H9 (cell line): Measurements from ENCODE around the gene WDR7. TPM values are rescaled to one million over a fixed set of nuclear protein-coding genes. Genes with fewer than 3 reads are reported as not detected.

Experiments used
- DNase-seq: peaks from one replicate; pipeline ENCODE4 v3.0.0-alpha.2; 2017
- H2AFZ ChIP-seq: one replicate; pipeline ENCODE4 v1.6.1; 2013; ENCODE audit warnings: mild to moderate bottlenecking, low read length, control low read depth, moderate library complexity
- H2AK5ac ChIP-seq: 2 replicates; pipeline ENCODE4 v1.6.1; 2013; ENCODE audit warnings: low read length, control low read depth, mixed read lengths; ENCODE audit not compliant: insufficient read length
- H2BK120ac ChIP-seq: one replicate; pipeline ENCODE4 v1.6.1; 2013; ENCODE audit warnings: low read depth, mild to moderate bottlenecking, low read length, control low read depth, inconsistent platforms; ENCODE audit not compliant: poor library complexity, severe bottlenecking
- H2BK12ac ChIP-seq: 2 replicates; pipeline ENCODE4 v1.6.1; 2013; ENCODE audit warnings: low read length, control low read depth, mixed read lengths, low read depth; ENCODE audit not compliant: insufficient read length
- H2BK15ac ChIP-seq: 2 replicates; pipeline ENCODE4 v1.6.1; 2013; ENCODE audit warnings: low read depth, low read length, control low read depth
- H2BK20ac ChIP-seq: one replicate; pipeline ENCODE4 v1.6.1; 2013; ENCODE audit warnings: low read depth, mild to moderate bottlenecking, low read length, control low read depth, inconsistent platforms; ENCODE audit not compliant: poor library complexity, severe bottlenecking
- H2BK5ac ChIP-seq: 2 replicates; pipeline ENCODE4 v1.6.1; 2013; ENCODE audit warnings: low read length, control low read depth, mixed read lengths; ENCODE audit not compliant: insufficient read length
- H3K14ac ChIP-seq: 2 replicates; pipeline ENCODE4 v1.6.1; 2013; ENCODE audit warnings: low read length, control low read depth; ENCODE audit not compliant: insufficient read depth
- H3K18ac ChIP-seq: 2 replicates; pipeline ENCODE4 v1.6.1; 2013; ENCODE audit warnings: low read depth, mild to moderate bottlenecking, mixed read lengths, low read length, control low read depth; ENCODE audit not compliant: insufficient read length
- H3K23ac ChIP-seq: 2 replicates; pipeline ENCODE4 v1.6.1; 2013; ENCODE audit warnings: low read length, control low read depth, mixed read lengths, low read depth; ENCODE audit not compliant: insufficient read length
- H3K23me2 ChIP-seq: 2 replicates; pipeline ENCODE4 v1.6.1; 2013; ENCODE audit warnings: low read depth, mild to moderate bottlenecking, mixed read lengths, low read length, control low read depth; ENCODE audit not compliant: insufficient read length, poor library complexity, severe bottlenecking
- H3K27ac ChIP-seq: 2 replicates; pipeline ENCODE4 v1.5.1; 2013; ENCODE audit warnings: low read length, control low read depth, mixed read lengths, low read depth; ENCODE audit not compliant: insufficient read length
- H3K27me3 ChIP-seq: 2 replicates; pipeline ENCODE4 v1.6.1; 2013; ENCODE audit warnings: low read length, control low read depth, inconsistent platforms; ENCODE audit not compliant: insufficient read depth
- H3K4ac ChIP-seq: 2 replicates; pipeline ENCODE4 v1.6.1; 2013; ENCODE audit warnings: low read depth, mild to moderate bottlenecking, control low read depth, inconsistent platforms, low read length, moderate library complexity
- H3K4me1 ChIP-seq: 2 replicates; pipeline ENCODE4 v1.6.1; 2013; ENCODE audit warnings: low read length, control low read depth, inconsistent platforms; ENCODE audit not compliant: insufficient read depth
- H3K4me2 ChIP-seq: 2 replicates; pipeline ENCODE4 v1.6.1; 2013; ENCODE audit warnings: low read length, control low read depth, mixed read lengths; ENCODE audit not compliant: insufficient read length, insufficient read depth
- H3K56ac ChIP-seq: 2 replicates; pipeline ENCODE4 v1.6.1; 2013; ENCODE audit warnings: low read depth, mild to moderate bottlenecking, mixed read lengths, low read length, control low read depth; ENCODE audit not compliant: insufficient read length
- H3K79me1 ChIP-seq: 2 replicates; pipeline ENCODE4 v1.6.1; 2013; ENCODE audit warnings: low read depth, mild to moderate bottlenecking, moderate library complexity, low read length, control low read depth, inconsistent platforms; ENCODE audit not compliant: insufficient read depth, poor library complexity, severe bottlenecking
- H3K79me2 ChIP-seq: 2 replicates; pipeline ENCODE4 v1.6.1; 2013; ENCODE audit warnings: low read length, control low read depth, inconsistent platforms; ENCODE audit not compliant: insufficient read depth
- H3K9ac ChIP-seq: 2 replicates; pipeline ENCODE4 v1.6.1; 2013; ENCODE audit warnings: low read length, control low read depth, mixed read lengths; ENCODE audit not compliant: insufficient read length; ENCODE audit errors: extremely low read depth
- H3K9me3 ChIP-seq: one replicate; pipeline ENCODE4 v1.6.1; 2013; ENCODE audit warnings: low read depth, low read length, inconsistent platforms; ENCODE audit not compliant: control insufficient read depth
- H3T11ph ChIP-seq: one replicate; pipeline ENCODE4 v1.6.1; 2013; ENCODE audit warnings: mild to moderate bottlenecking, low read length, control low read depth, inconsistent platforms
- H4K20me1 ChIP-seq: one replicate; pipeline ENCODE4 v1.6.1; 2013; ENCODE audit not compliant: control insufficient read depth, insufficient read length, insufficient read depth
- H4K5ac ChIP-seq: 2 replicates; pipeline ENCODE4 v1.6.1; 2013; ENCODE audit warnings: low read depth, mild to moderate bottlenecking, mixed read lengths, low read length, control low read depth; ENCODE audit not compliant: insufficient read length
- H4K8ac ChIP-seq: replicated peaks from 2 replicates; pipeline ENCODE4 v1.6.1; 2013; ENCODE audit warnings: low read length, control low read depth, mixed read lengths, low read depth; ENCODE audit not compliant: insufficient read length
- H4K91ac ChIP-seq: 2 replicates; pipeline ENCODE4 v1.6.1; 2013; ENCODE audit warnings: low read depth, mild to moderate bottlenecking, moderate library complexity, mixed read lengths, low read length, control low read depth; ENCODE audit not compliant: insufficient read length
- H3K27ac Mint-ChIP-seq, 3 experiments: 2 replicates in 2 of 3; 3 replicates in 1 of 3; pipeline ENCODE4 v1.8.0; 2020 to 2021; ENCODE audit warnings: mixed read lengths in 3 of 3, mild to moderate bottlenecking in 1 of 3, moderate library complexity in 1 of 3
- H3K27me3 Mint-ChIP-seq: 2 replicates; pipeline ENCODE4 v1.8.0; 2021; ENCODE audit warnings: low read depth, mild to moderate bottlenecking, moderate library complexity, mixed read lengths
- H3K36me3 Mint-ChIP-seq, 3 experiments: 2 replicates in 2 of 3; 3 replicates in 1 of 3; pipeline ENCODE4 v1.8.0; 2020 to 2021; ENCODE audit warnings: low read depth in 3 of 3, mixed read lengths in 3 of 3; ENCODE audit not compliant: insufficient read depth in 1 of 3
- H3K4me1 Mint-ChIP-seq, 2 experiments: 2 replicates each; pipeline ENCODE4 v1.8.0; 2020; ENCODE audit warnings: mixed read lengths in 2 of 2
- H3K4me3 Mint-ChIP-seq, 2 experiments: 2 replicates in 1 of 2; 3 replicates in 1 of 2; pipeline ENCODE4 v1.8.0; 2020 to 2021; ENCODE audit warnings: mild to moderate bottlenecking in 2 of 2, mixed read lengths in 2 of 2, moderate library complexity in 1 of 2
- H3K9me3 Mint-ChIP-seq, 2 experiments: 2 replicates in 1 of 2; 3 replicates in 1 of 2; pipeline ENCODE4 v1.8.0; 2020; ENCODE audit warnings: mild to moderate bottlenecking in 2 of 2, mixed read lengths in 2 of 2, moderate library complexity in 1 of 2
- CTCF ChIP-seq: fragments of 200-600 bp; sonication (generic); conservative IDR thresholded peaks from 3 replicates; pipeline ENCODE4 v1.8.0; 2021; ENCODE audit warnings: antibody characterized with exemption, mild to moderate bottlenecking
- WGBS: extraction: QIAGEN DNeasy Blood & Tissue Kit; methylation state at CpG from one replicate; pipeline ENCODE4 v1.1.7; 2013; ENCODE audit warnings: missing lambda C conversion rate, low lambda C conversion rate, mixed read lengths; ENCODE audit not compliant: insufficient read length; ENCODE audit errors: extremely low coverage; 5-methylcytosine and 5-hydroxymethylcytosine counted together
- total RNA-seq: library from RNA; stranded (reverse); gene quantifications from 2 replicates; pipeline ENCODE4 v1.2.1, GENCODE V29; 2021

The WDR7 gene
- total RNA-seq, 1 experiment from 2014 or later: 14.8 TPM

GRCh38 chr18:57059366-57059765, 408.2 kb downstream of the WDR7 start:
- H2AFZ ChIP-seq: no peak overlapping the region
- Mint-ChIP-seq H3K27me3 (peaks cover 1% of the 10 kb centered on the region), H3K4me1 (peaks cover 6 to 13% of the 10 kb centered on the region in 2 experiments), H3K36me3 (peaks cover 3 to 47% (median 8%) of the 10 kb centered on the region in 3 experiments; a peak in 5 of 7 replicates), H3K4me3 (no peak overlapping the region), H3K27ac (no peak overlapping the region; a peak in 1 of 7 replicates), H3K9me3 (peaks cover 8 to 16% of the 10 kb centered on the region in 2 experiments)
- H3K27me3 ChIP-seq: no peaks in the 10 kb centered on the region
- no peak overlapping the region for H3K56ac ChIP-seq
- no peak overlapping the region for H2BK12ac ChIP-seq
- TF ChIP-seq CTCF: no peak
- H2AK5ac ChIP-seq: no peak overlapping the region
- no peak overlapping the region for H3K18ac ChIP-seq
- H3K14ac ChIP-seq: no peak overlapping the region
- H3K23ac ChIP-seq: no peak overlapping the region
- no peak overlapping the region for H2BK20ac ChIP-seq
- H3T11ph ChIP-seq: no peak overlapping the region
- no CpG with 5 or more reads among the region's 5 CpGs for WGBS
- H4K91ac ChIP-seq: no peak overlapping the region
- H3K9ac ChIP-seq: no peak overlapping the region
- no peak overlapping the region for H2BK15ac ChIP-seq
- H3K4ac ChIP-seq: no peak overlapping the region
- H4K8ac ChIP-seq: no peak overlapping the region
- no peaks in the 10 kb centered on the region for H3K79me1 ChIP-seq
- H4K20me1 ChIP-seq: no peaks in the 10 kb centered on the region
- no peak overlapping the region for H2BK120ac ChIP-seq
- no peak overlapping the region for H3K4me2 ChIP-seq
- H3K9me3 ChIP-seq: no peaks in the 10 kb centered on the region
- no peak overlapping the region for H4K5ac ChIP-seq
- H3K4me1 ChIP-seq: no peaks in the 10 kb centered on the region; the same call in 1 of the 2 replicates
- H3K23me2 ChIP-seq: no peaks in the 10 kb centered on the region
- H3K79me2 ChIP-seq: no peaks in the 10 kb centered on the region
- H3K27ac ChIP-seq: no peak overlapping the region
- DNase-seq: peak; percentile 29
- H2BK5ac ChIP-seq: no peak overlapping the region
